GM23338 (cell line): ENCODE data around the gene C4orf33. TPM values are rescaled to one million over a fixed set of nuclear protein-coding genes. Genes with fewer than 3 reads are reported as not detected.

Source experiments
- ATAC-seq: fragments of 200-7000 bp; cut with Tn5 transposase; 3 replicates; pipeline ENCODE4 v1.9.1; 2020
- DNase-seq: peaks from one replicate; pipeline ENCODE4 v3.0.0-alpha.2; 2015; ENCODE audit warnings: low spot score
- H2AFZ ChIP-seq: fragments of 200-600 bp; sonication (generic); 2 replicates; pipeline ENCODE4 v1.8.0; 2016; ENCODE audit warnings: antibody characterized with exemption, mild to moderate bottlenecking, moderate library complexity
- H3F3A ChIP-seq: fragments of 200-600 bp; sonication (generic); replicated peaks from 2 replicates; pipeline ENCODE4 v1.8.0; 2017; ENCODE audit warnings: antibody characterized with exemption, mixed run types, low read depth
- H3K27ac ChIP-seq: fragments of 200-600 bp; sonication (generic); 2 replicates; pipeline ENCODE4 v1.6.1; 2016; ENCODE audit warnings: low read depth
- H3K27me3 ChIP-seq: fragments of 200-600 bp; sonication (generic); 2 replicates; pipeline ENCODE4 v1.8.0; 2016; ENCODE audit warnings: mild to moderate bottlenecking, mixed run types, moderate library complexity; ENCODE audit not compliant: insufficient read depth
- H3K36me3 ChIP-seq: fragments of 200-600 bp; sonication (generic); 2 replicates; pipeline ENCODE4 v1.8.0; 2016; ENCODE audit warnings: mild to moderate bottlenecking; ENCODE audit not compliant: insufficient read depth
- H3K4me1 ChIP-seq: fragments of 200-600 bp; sonication (generic); 2 replicates; pipeline ENCODE4 v1.8.0; 2016; ENCODE audit warnings: mild to moderate bottlenecking, moderate library complexity; ENCODE audit not compliant: insufficient read depth
- H3K4me2 ChIP-seq: fragments of 200-600 bp; sonication (generic); 2 replicates; pipeline ENCODE4 v1.7.1; 2017; ENCODE audit warnings: mixed run types
- H3K4me3 ChIP-seq: fragments of 200-600 bp; sonication (generic); 2 replicates; pipeline ENCODE4 v1.6.1; 2016; ENCODE audit warnings: mixed run types
- H3K79me2 ChIP-seq: fragments of 200-600 bp; sonication (generic); replicated peaks from 2 replicates; pipeline ENCODE4 v1.8.0; 2017; ENCODE audit warnings: mild to moderate bottlenecking; ENCODE audit not compliant: insufficient read depth
- H3K9me2 ChIP-seq: fragments of 200-600 bp; sonication (generic); 2 replicates; pipeline ENCODE4 v1.8.0; 2017; ENCODE audit not compliant: insufficient read depth
- H4K20me1 ChIP-seq: fragments of 200-600 bp; sonication (generic); replicated peaks from 2 replicates; pipeline ENCODE4 v1.8.0; 2017; ENCODE audit warnings: mild to moderate bottlenecking; ENCODE audit not compliant: insufficient read depth
- H3K27ac Mint-ChIP-seq: 2 replicates; pipeline ENCODE4 v1.8.0; 2020; ENCODE audit warnings: inconsistent platforms, mild to moderate bottlenecking, moderate library complexity, mixed read lengths
- H3K27me3 Mint-ChIP-seq: 3 replicates; pipeline ENCODE4 v1.8.0; 2022; ENCODE audit warnings: low read depth, mild to moderate bottlenecking, moderate library complexity, mixed read lengths, inconsistent platforms; ENCODE audit not compliant: insufficient read depth, poor library complexity
- H3K36me3 Mint-ChIP-seq: 3 replicates; pipeline ENCODE4 v1.8.0; 2021; ENCODE audit warnings: low read depth, mild to moderate bottlenecking, inconsistent platforms, moderate library complexity, mixed read lengths
- H3K4me1 Mint-ChIP-seq: 3 replicates; pipeline ENCODE4 v1.8.0; 2020; ENCODE audit warnings: mild to moderate bottlenecking, inconsistent platforms, mixed read lengths
- H3K4me3 Mint-ChIP-seq: 3 replicates; pipeline ENCODE4 v1.8.0; 2021; ENCODE audit warnings: moderate library complexity, mild to moderate bottlenecking, inconsistent platforms, mixed read lengths
- H3K9me3 Mint-ChIP-seq: 3 replicates; pipeline ENCODE4 v1.8.0; 2020; ENCODE audit warnings: moderate library complexity, mild to moderate bottlenecking, inconsistent platforms, mixed read lengths
- EZH2 ChIP-seq: fragments of 200-600 bp; sonication (generic); IDR thresholded peaks from one replicate; pipeline ENCODE4 v1.8.0; 2017; ENCODE audit warnings: antibody characterized with exemption, mild to moderate bottlenecking, low read depth; ENCODE audit not compliant: unreplicated experiment
- EZH2phosphoT487 ChIP-seq: fragments of 200-600 bp; sonication (generic); IDR thresholded peaks from one replicate; pipeline ENCODE4 v1.8.1; 2018; ENCODE audit warnings: antibody characterized with exemption; ENCODE audit not compliant: unreplicated experiment
- JUNB ChIP-seq: IDR thresholded peaks from one replicate; pipeline ENCODE4 v1.6.1; 2016; ENCODE audit warnings: antibody characterized with exemption; ENCODE audit not compliant: unreplicated experiment
- NANOG ChIP-seq: IDR thresholded peaks from 2 replicates; pipeline ENCODE4 v1.6.1; 2016; ENCODE audit warnings: antibody characterized with exemption, borderline replicate concordance
- REST ChIP-seq: IDR thresholded peaks from one replicate; pipeline ENCODE4 v1.6.1; 2018; ENCODE audit warnings: antibody characterized with exemption; ENCODE audit not compliant: unreplicated experiment
- ZNF114 ChIP-seq: fragments of 250-450 bp; sonication (Bioruptor Pico); IDR thresholded peaks from 2 replicates; pipeline ENCODE4 v1.5.0; 2020; ENCODE audit warnings: mild to moderate bottlenecking, moderate library complexity
- polyA plus RNA-seq: library from polyadenylated mRNA; unstranded; fragments of >200 nt; fragmentation: Nextera tagmentation; extraction: Ambion mirVana; gene quantifications from 2 replicates; pipeline ENCODE4 v1.2.1, GENCODE V29; 2016
- total RNA-seq: library from RNA; depleted of rRNA; stranded (reverse); fragments of >200 nt; shearing (Covaris generic); gene quantifications from 2 replicates; pipeline ENCODE4 v1.2.3, GENCODE V29; 2014
- TF ChIP-seq, protein P1 (sequence below): IDR thresholded peaks from 2 replicates; pipeline ENCODE4 v1.6.1; 2016; ENCODE audit warnings: antibody characterized with exemption
- TF ChIP-seq, protein P2 (sequence below), 2 experiments: fragments of 200-600 bp in 1 of 2; sonication (generic) in 1 of 2; conservative IDR thresholded peaks; 2 replicates each; pipeline versions ENCODE4 v1.5.1 to v1.6.1; 2016 to 2017; ENCODE audit warnings: antibody characterized with exemption in 2 of 2, low read depth in 2 of 2, mild to moderate bottlenecking in 2 of 2, moderate library complexity in 1 of 2

Gene C4orf33
- total and polyA plus RNA-seq, 2 experiments from 2014 or later = 4.4 to 4.7 TPM

GRCh38 chr4:129162450-129162849, 66.5 kb downstream of the C4orf33 start:
- no peaks in the 10 kb centered on the region for H3K4me1 ChIP-seq
- H3K4me3 Mint-ChIP-seq = no peak overlapping the region
- H3K4me1 Mint-ChIP-seq = peaks cover 3% of the 10 kb centered on the region; the same call in 2 of the 3 replicates

More at GRCh38 chr4:129162450-129162849, 66.5 kb downstream of the C4orf33 start:
- Histone ChIP-seq H3K27me3 (no peaks in the 10 kb centered on the region), H3K27ac (no peak overlapping the region), H3K4me2 (no peak overlapping the region), H3K79me2 (no peaks in the 10 kb centered on the region), H4K20me1 (no peaks in the 10 kb centered on the region), H3F3A (no peaks in the 10 kb centered on the region), H2AFZ (no peak overlapping the region), H3K4me3 (no peak overlapping the region), H3K36me3 (no peaks in the 10 kb centered on the region), H3K9me2 (no peaks in the 10 kb centered on the region)
- peaks cover under 1% of the 10 kb centered on the region; the same call in 1 of the 3 replicates for H3K36me3 Mint-ChIP-seq
- TF ChIP-seq, protein P1, sequence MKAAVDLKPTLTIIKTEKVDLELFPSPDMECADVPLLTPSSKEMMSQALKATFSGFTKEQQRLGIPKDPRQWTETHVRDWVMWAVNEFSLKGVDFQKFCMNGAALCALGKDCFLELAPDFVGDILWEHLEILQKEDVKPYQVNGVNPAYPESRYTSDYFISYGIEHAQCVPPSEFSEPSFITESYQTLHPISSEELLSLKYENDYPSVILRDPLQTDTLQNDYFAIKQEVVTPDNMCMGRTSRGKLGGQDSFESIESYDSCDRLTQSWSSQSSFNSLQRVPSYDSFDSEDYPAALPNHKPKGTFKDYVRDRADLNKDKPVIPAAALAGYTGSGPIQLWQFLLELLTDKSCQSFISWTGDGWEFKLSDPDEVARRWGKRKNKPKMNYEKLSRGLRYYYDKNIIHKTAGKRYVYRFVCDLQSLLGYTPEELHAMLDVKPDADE = no peak
- TF ChIP-seq EZH2 = no peak
- TF ChIP-seq EZH2phosphoT487 = no peak
- no peak for TF ChIP-seq REST
- TF ChIP-seq ZNF114 (CRISPR knock-in tag) = no peak
- no peak for TF ChIP-seq JUNB
- TF ChIP-seq, protein P2, sequence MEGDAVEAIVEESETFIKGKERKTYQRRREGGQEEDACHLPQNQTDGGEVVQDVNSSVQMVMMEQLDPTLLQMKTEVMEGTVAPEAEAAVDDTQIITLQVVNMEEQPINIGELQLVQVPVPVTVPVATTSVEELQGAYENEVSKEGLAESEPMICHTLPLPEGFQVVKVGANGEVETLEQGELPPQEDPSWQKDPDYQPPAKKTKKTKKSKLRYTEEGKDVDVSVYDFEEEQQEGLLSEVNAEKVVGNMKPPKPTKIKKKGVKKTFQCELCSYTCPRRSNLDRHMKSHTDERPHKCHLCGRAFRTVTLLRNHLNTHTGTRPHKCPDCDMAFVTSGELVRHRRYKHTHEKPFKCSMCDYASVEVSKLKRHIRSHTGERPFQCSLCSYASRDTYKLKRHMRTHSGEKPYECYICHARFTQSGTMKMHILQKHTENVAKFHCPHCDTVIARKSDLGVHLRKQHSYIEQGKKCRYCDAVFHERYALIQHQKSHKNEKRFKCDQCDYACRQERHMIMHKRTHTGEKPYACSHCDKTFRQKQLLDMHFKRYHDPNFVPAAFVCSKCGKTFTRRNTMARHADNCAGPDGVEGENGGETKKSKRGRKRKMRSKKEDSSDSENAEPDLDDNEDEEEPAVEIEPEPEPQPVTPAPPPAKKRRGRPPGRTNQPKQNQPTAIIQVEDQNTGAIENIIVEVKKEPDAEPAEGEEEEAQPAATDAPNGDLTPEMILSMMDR (conservative IDR thresholded peaks at IDR 0.05; ENCODE audit: low read depth in 2 of 2) = no peak
- no peak for TF ChIP-seq NANOG
- H3K9me3 Mint-ChIP-seq = peaks cover 1% of the 10 kb centered on the region; the same call in 2 of the 3 replicates
- no peak overlapping the region for H3K27ac Mint-ChIP-seq
- ATAC-seq (no peak), DNase-seq (no peak)
- H3K27me3 Mint-ChIP-seq = no peaks in the 10 kb centered on the region
